K562 (cell line): ENCODE results near the gene FGGY. TPM values are rescaled to one million over a fixed set of nuclear protein-coding genes. Genes with fewer than 3 reads are reported as not detected.

Experiments
- ARID1B ChIP-seq: fragments of 450-650 bp; IDR thresholded peaks from 2 replicates; pipeline ENCODE4 v1.6.1; 2016; ENCODE audit warnings: antibody characterized with exemption, mild to moderate bottlenecking, inconsistent platforms
- CBX5 ChIP-seq: IDR thresholded peaks from 2 replicates; pipeline ENCODE4 v1.6.1; 2014; ENCODE audit warnings: low read depth, borderline replicate concordance
- CEBPG ChIP-seq, 3 experiments: fragments of 200-800 bp in 1 of 3; sonication (Bioruptor generic) in 1 of 3; sonication (generic) in 1 of 3; formaldehyde crosslinking in 1 of 3; IDR thresholded peaks in 2 of 3; conservative IDR thresholded peaks in 1 of 3; 2 replicates each; pipeline versions ENCODE4 v1.6.1 to v1.8.0; 2016 to 2022; ENCODE audit warnings: missing compliant biosample characterization in 2 of 3, missing genetic modification characterization in 2 of 3, mild to moderate bottlenecking in 1 of 3, missing genetic modification reagents in 1 of 3
- HDAC1 ChIP-seq, 2 experiments: fragments of 450-650 bp; IDR thresholded peaks; 2 replicates each; pipeline ENCODE4 v1.6.1; 2016 to 2017; ENCODE audit warnings: inconsistent platforms in 1 of 2, mild to moderate bottlenecking in 1 of 2, moderate library complexity in 1 of 2
- KDM4B ChIP-seq, 2 experiments: fragments of 450-650 bp in 1 of 2; sonication (generic) in 1 of 2; IDR thresholded peaks; 2 replicates each; pipeline ENCODE4 v1.6.1; 2016 to 2017; ENCODE audit warnings: borderline replicate concordance in 2 of 2, antibody characterized with exemption in 1 of 2, low read depth in 1 of 2, mild to moderate bottlenecking in 1 of 2
- MEIS2 ChIP-seq: fragments of 450-650 bp; IDR thresholded peaks from 2 replicates; pipeline ENCODE4 v1.6.1; 2014; ENCODE audit warnings: mild to moderate bottlenecking; ENCODE audit not compliant: partially characterized antibody
- MYNN ChIP-seq, 2 experiments: sonication (generic); formaldehyde crosslinking in 1 of 2; IDR thresholded peaks; 2 replicates each; pipeline versions ENCODE4 v1.5.0 to v1.6.1; 2016 to 2020; ENCODE audit warnings: antibody characterized with exemption in 1 of 2, missing genetic modification reagents in 1 of 2
- NFE2L1 ChIP-seq: fragments of 450-650 bp; IDR thresholded peaks from 2 replicates; pipeline ENCODE4 v1.6.1; 2016; ENCODE audit warnings: missing genetic modification characterization, low read depth, mild to moderate bottlenecking, missing compliant biosample characterization, moderate library complexity, borderline replicate concordance
- NRF1 ChIP-seq, 2 experiments: fragments of 450-650 bp; IDR thresholded peaks in 1 of 2; conservative IDR thresholded peaks in 1 of 2; 2 replicates each; pipeline ENCODE4 v1.6.1; 2014; ENCODE audit warnings: mild to moderate bottlenecking in 2 of 2
- PCBP2 ChIP-seq: fragments of 200-400 bp; formaldehyde crosslinking; IDR thresholded peaks from 2 replicates; pipeline ENCODE4 v1.6.1; 2018; ENCODE audit warnings: low read length, low read depth, mild to moderate bottlenecking, moderate library complexity; ENCODE audit not compliant: poor library complexity, severe bottlenecking
- PPARD ChIP-seq: fragments of 250-450 bp; sonication (Bioruptor Pico); IDR thresholded peaks from 2 replicates; pipeline ENCODE4 v1.8.0; 2022; ENCODE audit warnings: inconsistent platforms, mild to moderate bottlenecking, moderate library complexity
- RBM34 ChIP-seq: fragments of 200-400 bp; formaldehyde crosslinking; IDR thresholded peaks from 2 replicates; pipeline ENCODE4 v1.6.1; 2018; ENCODE audit warnings: low read length, borderline replicate concordance; ENCODE audit not compliant: insufficient read depth
- RNF2 ChIP-seq: sonication (generic); IDR thresholded peaks from 2 replicates; pipeline ENCODE4 v1.6.1; 2016
- SMAD1 ChIP-seq: fragments of 150-350 bp; IDR thresholded peaks from 2 replicates; pipeline ENCODE4 v1.6.1; 2014; ENCODE audit warnings: low read length, low read depth; ENCODE audit not compliant: partially characterized antibody
- SMARCE1 ChIP-seq: fragments of 450-650 bp; IDR thresholded peaks from 2 replicates; pipeline ENCODE4 v1.7.1; 2016; ENCODE audit warnings: mild to moderate bottlenecking
- TSC22D4 ChIP-seq: fragments of 450-650 bp; IDR thresholded peaks from 2 replicates; pipeline ENCODE4 v1.6.1; 2016; ENCODE audit warnings: missing genetic modification characterization, missing biosample characterization, control low read depth
- ZNF785 ChIP-seq: fragments of 250-450 bp; sonication (Bioruptor Pico); IDR thresholded peaks from 2 replicates; pipeline ENCODE4 v1.4.0; 2020; ENCODE audit warnings: mild to moderate bottlenecking
- polyA plus RNA-seq, 8 experiments: library from polyadenylated mRNA; depleted of rRNA in 4 of 8; stranded (reverse) in 5 of 8; unstranded in 3 of 8; fragments of >200 nt; fragmentation: Nextera tagmentation in 2 of 8; fragmentation: Illumina TruSeq in 1 of 8; extraction: Ambion mirVana in 2 of 8; extraction: Trizol in 1 of 8; gene quantifications; 2 replicates each; pipeline versions ENCODE4 v1.2.1 to v1.2.3, GENCODE V29; 2011 to 2014; ENCODE audit warnings: inconsistent platforms in 1 of 8, missing spikeins in 1 of 8
- total RNA-seq, 7 experiments: library from RNA; depleted of rRNA in 6 of 7; stranded (reverse); fragments of >200 nt in 6 of 7; fragmentation: Illumina TruSeq in 2 of 7; extraction: Trizol in 2 of 7; gene quantifications; 2 replicates each; pipeline versions ENCODE4 v1.2.1 to v1.2.3, GENCODE V29; 2011 to 2021; ENCODE audit warnings: low replicate concordance in 1 of 7
- TF ChIP-seq, protein P1 (sequence below), 3 experiments: fragments of 200-800 bp in 1 of 3; sonication (Bioruptor generic) in 1 of 3; sonication (generic) in 1 of 3; formaldehyde crosslinking in 1 of 3; IDR thresholded peaks; 2 replicates each; pipeline versions ENCODE4 v1.6.1 to v1.8.0; 2016 to 2022; ENCODE audit warnings: mild to moderate bottlenecking in 2 of 3, missing compliant biosample characterization in 2 of 3, missing genetic modification characterization in 2 of 3, missing genetic modification reagents in 1 of 3
- TF ChIP-seq, protein P2 (sequence below): fragments of 250-450 bp; sonication (Bioruptor Pico); IDR thresholded peaks from 2 replicates; pipeline ENCODE4 v1.4.0; 2020
- TF ChIP-seq, protein P3 (sequence below): sonication (generic); formaldehyde crosslinking; IDR thresholded peaks from 2 replicates; pipeline ENCODE4 v1.4.0; 2020; ENCODE audit warnings: mild to moderate bottlenecking, missing genetic modification reagents

FGGY gene
- total and polyA plus RNA-seq, 9 of the 15 experiments (the other 6 are each of a cell fraction or from before 2014, with no cell fraction given) = 9.7 to 19.2 (median 12.6) TPM

DNA sequence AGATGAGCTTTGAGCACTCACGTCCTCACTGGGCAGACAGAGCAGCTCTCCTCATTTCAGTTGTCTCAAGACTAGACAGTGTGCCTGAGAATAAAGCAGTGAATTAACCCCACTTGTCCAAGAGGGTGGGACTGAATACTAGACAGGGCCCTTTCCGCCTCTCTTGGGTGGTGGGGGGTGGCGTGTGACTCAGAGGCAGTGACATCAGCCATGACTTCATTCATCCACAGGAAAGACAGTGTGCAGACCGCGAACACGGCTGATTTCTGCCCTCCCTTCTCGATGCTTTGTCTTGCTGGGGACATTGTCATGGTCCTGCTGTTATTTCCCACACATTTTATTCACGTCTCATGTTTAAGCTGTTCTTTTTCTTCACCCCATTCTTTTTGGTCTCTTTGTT lies 64.9 kb downstream of the FGGY start (continued):
- TF ChIP-seq, protein P1, sequence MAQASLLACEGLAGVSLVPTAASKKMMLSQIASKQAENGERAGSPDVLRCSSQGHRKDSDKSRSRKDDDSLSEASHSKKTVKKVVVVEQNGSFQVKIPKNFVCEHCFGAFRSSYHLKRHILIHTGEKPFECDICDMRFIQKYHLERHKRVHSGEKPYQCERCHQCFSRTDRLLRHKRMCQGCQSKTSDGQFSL (CRISPR knock-in tag; IDR thresholded peaks at IDR 0.05) = peak; percentile 69; the same call in 1 of the 2 replicates
- TF ChIP-seq, protein P1 (tag; IDR thresholded peaks at IDR 0.05) = no peak
- TF ChIP-seq TSC22D4 (tag) = no peak
- TF ChIP-seq RBM34 = no peak
- no peak for TF ChIP-seq CBX5
- TF ChIP-seq ZNF785 (CRISPR knock-in tag) = no peak
- peak; percentile 40; the same call in 1 of the 2 replicates for TF ChIP-seq ARID1B
- TF ChIP-seq RNF2 = no peak
- TF ChIP-seq, protein P2, sequence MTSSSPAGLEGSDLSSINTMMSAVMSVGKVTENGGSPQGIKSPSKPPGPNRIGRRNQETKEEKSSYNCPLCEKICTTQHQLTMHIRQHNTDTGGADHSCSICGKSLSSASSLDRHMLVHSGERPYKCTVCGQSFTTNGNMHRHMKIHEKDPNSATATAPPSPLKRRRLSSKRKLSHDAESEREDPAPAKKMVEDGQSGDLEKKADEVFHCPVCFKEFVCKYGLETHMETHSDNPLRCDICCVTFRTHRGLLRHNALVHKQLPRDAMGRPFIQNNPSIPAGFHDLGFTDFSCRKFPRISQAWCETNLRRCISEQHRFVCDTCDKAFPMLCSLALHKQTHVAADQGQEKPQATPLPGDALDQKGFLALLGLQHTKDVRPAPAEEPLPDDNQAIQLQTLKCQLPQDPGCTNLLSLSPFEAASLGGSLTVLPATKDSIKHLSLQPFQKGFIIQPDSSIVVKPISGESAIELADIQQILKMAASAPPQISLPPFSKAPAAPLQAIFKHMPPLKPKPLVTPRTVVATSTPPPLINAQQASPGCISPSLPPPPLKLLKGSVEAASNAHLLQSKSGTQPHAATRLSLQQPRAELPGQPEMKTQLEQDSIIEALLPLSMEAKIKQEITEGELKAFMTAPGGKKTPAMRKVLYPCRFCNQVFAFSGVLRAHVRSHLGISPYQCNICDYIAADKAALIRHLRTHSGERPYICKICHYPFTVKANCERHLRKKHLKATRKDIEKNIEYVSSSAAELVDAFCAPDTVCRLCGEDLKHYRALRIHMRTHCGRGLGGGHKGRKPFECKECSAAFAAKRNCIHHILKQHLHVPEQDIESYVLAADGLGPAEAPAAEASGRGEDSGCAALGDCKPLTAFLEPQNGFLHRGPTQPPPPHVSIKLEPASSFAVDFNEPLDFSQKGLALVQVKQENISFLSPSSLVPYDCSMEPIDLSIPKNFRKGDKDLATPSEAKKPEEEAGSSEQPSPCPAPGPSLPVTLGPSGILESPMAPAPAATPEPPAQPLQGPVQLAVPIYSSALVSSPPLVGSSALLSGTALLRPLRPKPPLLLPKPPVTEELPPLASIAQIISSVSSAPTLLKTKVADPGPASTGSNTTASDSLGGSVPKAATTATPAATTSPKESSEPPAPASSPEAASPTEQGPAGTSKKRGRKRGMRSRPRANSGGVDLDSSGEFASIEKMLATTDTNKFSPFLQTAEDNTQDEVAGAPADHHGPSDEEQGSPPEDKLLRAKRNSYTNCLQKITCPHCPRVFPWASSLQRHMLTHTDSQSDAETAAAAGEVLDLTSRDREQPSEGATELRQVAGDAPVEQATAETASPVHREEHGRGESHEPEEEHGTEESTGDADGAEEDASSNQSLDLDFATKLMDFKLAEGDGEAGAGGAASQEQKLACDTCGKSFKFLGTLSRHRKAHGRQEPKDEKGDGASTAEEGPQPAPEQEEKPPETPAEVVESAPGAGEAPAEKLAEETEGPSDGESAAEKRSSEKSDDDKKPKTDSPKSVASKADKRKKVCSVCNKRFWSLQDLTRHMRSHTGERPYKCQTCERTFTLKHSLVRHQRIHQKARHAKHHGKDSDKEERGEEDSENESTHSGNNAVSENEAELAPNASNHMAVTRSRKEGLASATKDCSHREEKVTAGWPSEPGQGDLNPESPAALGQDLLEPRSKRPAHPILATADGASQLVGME (CRISPR knock-in tag) = no peak
- TF ChIP-seq, protein P3, sequence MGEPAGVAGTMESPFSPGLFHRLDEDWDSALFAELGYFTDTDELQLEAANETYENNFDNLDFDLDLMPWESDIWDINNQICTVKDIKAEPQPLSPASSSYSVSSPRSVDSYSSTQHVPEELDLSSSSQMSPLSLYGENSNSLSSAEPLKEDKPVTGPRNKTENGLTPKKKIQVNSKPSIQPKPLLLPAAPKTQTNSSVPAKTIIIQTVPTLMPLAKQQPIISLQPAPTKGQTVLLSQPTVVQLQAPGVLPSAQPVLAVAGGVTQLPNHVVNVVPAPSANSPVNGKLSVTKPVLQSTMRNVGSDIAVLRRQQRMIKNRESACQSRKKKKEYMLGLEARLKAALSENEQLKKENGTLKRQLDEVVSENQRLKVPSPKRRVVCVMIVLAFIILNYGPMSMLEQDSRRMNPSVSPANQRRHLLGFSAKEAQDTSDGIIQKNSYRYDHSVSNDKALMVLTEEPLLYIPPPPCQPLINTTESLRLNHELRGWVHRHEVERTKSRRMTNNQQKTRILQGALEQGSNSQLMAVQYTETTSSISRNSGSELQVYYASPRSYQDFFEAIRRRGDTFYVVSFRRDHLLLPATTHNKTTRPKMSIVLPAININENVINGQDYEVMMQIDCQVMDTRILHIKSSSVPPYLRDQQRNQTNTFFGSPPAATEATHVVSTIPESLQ = no peak
- no peak for TF ChIP-seq KDM4B (IDR thresholded peaks at IDR 0.05; ENCODE audit: borderline replicate concordance in 2 of 2, low read depth in 1 of 2)
- TF ChIP-seq MYNN (IDR thresholded peaks at IDR 0.05) = no peak
- TF ChIP-seq MYNN (CRISPR knock-in tag; IDR thresholded peaks at IDR 0.05) = no peak
- no peak for TF ChIP-seq CEBPG (CRISPR knock-in tag; IDR thresholded peaks at IDR 0.05)
- no peak; a peak in 1 of 4 replicates for TF ChIP-seq CEBPG (tag; conservative IDR thresholded peaks at IDR 0.05 in 1 of 2, IDR thresholded peaks at IDR 0.05 in 1 of 2)
- TF ChIP-seq NRF1 (conservative IDR thresholded peaks at IDR 0.05 in 1 of 2, IDR thresholded peaks at IDR 0.05 in 1 of 2) = no peak
- no peak for TF ChIP-seq SMARCE1
- TF ChIP-seq PCBP2 = no peak
- no peak for TF ChIP-seq SMAD1
- TF ChIP-seq NFE2L1 (tag) = no peak
- TF ChIP-seq PPARD (CRISPR knock-in tag) = no peak
- TF ChIP-seq HDAC1 (IDR thresholded peaks at IDR 0.05) = no peak
- TF ChIP-seq MEIS2 = no peak
